AML-193 (cell line): ENCODE data around the gene SLC7A4.
"Not testable (repeated sequence)": the region's sequence is repeated elsewhere in the genome, so short reads cannot be mapped to it uniquely, and the experiment has no call there.

Experiments used
- DNase-seq, 2 experiments: peaks; one replicate each; lab custom pipeline; 2025; lab: John Stamatoyannopoulos, UW

The SLC7A4 gene

GRCh38 chr22:21032037-21032867 lies at the start of gene SLC7A4:
TSS of gene SLC7A4 (minus strand) at chr22:21032561. CDS start at chr22:21031812, 749 bp downstream.
- DNase-seq = no peak

GRCh38 chr22:21080435-21081137 lies 48.2 kb upstream of the SLC7A4 start:
- no peak for DNase-seq

- no peak for DNase-seq
Measured at GRCh38 chr22:21079493-21079892, 47.1 kb upstream of the SLC7A4 start.

GRCh38 chr22:21078916-21079315 lies 46.6 kb upstream of the SLC7A4 start:
- no peak for DNase-seq

- DNase-seq = no peak
Measured at GRCh38 chr22:21077884-21078508, 45.6 kb upstream of the SLC7A4 start.

GRCh38 chr22:21076912-21077625 lies 44.7 kb upstream of the SLC7A4 start:
- no peak for DNase-seq

GRCh38 chr22:21075516-21076138 lies 43.3 kb upstream of the SLC7A4 start:
- no peak for DNase-seq

- DNase-seq = peak; percentile 53 to 64
Measured at GRCh38 chr22:21074102-21074715, 41.8 kb upstream of the SLC7A4 start.

GRCh38 chr22:21073482-21073881 lies 41.1 kb upstream of the SLC7A4 start:
- DNase-seq = no peak

- DNase-seq = no peak
Measured at GRCh38 chr22:21073023-21073422, 40.7 kb upstream of the SLC7A4 start.

- DNase-seq = not testable (repeated sequence)
Measured at GRCh38 chr22:21071796-21072195, 39.4 kb upstream of the SLC7A4 start.

GRCh38 chr22:21070690-21071615 lies 38.6 kb upstream of the SLC7A4 start:
- no peak for DNase-seq

- DNase-seq = no peak
Measured at GRCh38 chr22:21069375-21069774, 37.0 kb upstream of the SLC7A4 start.

- no peak for DNase-seq
Measured at GRCh38 chr22:21068681-21069276, 36.4 kb upstream of the SLC7A4 start.

GRCh38 chr22:21067901-21068680 lies 35.7 kb upstream of the SLC7A4 start:
- DNase-seq = no peak

GRCh38 chr22:21067075-21067900 lies 34.9 kb upstream of the SLC7A4 start:
- no peak for DNase-seq

GRCh38 chr22:21064917-21065864 lies 32.8 kb upstream of the SLC7A4 start:
- no peak for DNase-seq
